ENCODE results near the gene TDRD10.

The TDRD10 gene

GRCh38 chr1:154539486-154540483 is 37.8 kb downstream of the TDRD10 start:
- TF ChIP-seq, protein P1, sequence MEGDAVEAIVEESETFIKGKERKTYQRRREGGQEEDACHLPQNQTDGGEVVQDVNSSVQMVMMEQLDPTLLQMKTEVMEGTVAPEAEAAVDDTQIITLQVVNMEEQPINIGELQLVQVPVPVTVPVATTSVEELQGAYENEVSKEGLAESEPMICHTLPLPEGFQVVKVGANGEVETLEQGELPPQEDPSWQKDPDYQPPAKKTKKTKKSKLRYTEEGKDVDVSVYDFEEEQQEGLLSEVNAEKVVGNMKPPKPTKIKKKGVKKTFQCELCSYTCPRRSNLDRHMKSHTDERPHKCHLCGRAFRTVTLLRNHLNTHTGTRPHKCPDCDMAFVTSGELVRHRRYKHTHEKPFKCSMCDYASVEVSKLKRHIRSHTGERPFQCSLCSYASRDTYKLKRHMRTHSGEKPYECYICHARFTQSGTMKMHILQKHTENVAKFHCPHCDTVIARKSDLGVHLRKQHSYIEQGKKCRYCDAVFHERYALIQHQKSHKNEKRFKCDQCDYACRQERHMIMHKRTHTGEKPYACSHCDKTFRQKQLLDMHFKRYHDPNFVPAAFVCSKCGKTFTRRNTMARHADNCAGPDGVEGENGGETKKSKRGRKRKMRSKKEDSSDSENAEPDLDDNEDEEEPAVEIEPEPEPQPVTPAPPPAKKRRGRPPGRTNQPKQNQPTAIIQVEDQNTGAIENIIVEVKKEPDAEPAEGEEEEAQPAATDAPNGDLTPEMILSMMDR (IDR thresholded peaks at IDR 0.05; ENCODE audit: extremely low read depth, insufficient read depth, missing control alignments), result no peak
- in situ Hi-C loops (cut with MboI; ENCODE audit: low pct_unique_long_range_greater_than_20kb, low sequenced_read_pairs, unreplicated experiment), result no loop called here
- DNase-seq (ENCODE audit: low spot score), result no peak

GRCh38 chr1:154541231-154541630 is 39.2 kb downstream of the TDRD10 start:
- TF ChIP-seq, protein P1 (IDR thresholded peaks at IDR 0.05; ENCODE audit: extremely low read depth, insufficient read depth, missing control alignments), result no peak
- in situ Hi-C loops (cut with MboI; ENCODE audit: low pct_unique_long_range_greater_than_20kb, low sequenced_read_pairs, unreplicated experiment), result no loop called here
- no peak for DNase-seq (ENCODE audit: low spot score)

DNA sequence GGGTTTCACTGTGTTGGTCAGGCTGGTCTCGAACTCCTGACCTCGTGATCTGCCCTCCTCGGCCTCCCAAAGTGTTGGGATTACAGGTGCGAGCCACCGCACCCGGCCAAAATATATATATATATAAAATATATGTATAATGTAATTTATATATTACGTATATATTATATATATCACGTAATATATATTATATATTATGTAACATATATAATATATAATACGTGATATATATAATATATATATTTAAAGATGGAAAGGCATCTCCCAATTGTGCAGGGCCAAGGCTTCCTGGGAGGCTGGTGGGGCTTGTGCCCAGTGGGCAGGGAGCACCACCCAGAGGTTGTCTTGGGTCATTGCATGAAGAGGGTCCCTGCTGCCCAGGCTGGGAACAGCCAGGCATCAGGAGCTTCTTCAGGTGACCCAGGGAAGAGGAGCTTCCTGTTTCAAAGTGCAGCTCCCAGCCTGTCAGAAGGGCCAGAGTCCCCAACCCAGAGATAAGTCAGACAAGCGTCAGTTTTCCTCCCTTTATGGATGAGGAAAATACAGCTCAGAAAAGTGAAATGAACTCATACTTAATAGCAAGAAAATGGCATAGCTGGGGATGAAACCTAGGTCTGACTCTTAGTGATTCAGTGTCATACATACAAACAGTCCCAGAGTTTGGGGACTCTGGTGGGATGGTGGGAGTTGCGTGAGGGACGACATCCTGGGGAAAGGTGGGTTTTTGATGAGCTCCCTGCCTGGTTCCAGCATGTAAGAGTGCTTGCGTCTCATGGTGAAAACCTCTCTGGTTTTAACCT is 44.4 kb downstream of the TDRD10 start:
- in situ Hi-C loops (cut with MboI; ENCODE audit: low pct_unique_long_range_greater_than_20kb, low sequenced_read_pairs, unreplicated experiment), result no loop called here
- TF ChIP-seq, protein P1 (IDR thresholded peaks at IDR 0.05; ENCODE audit: extremely low read depth, insufficient read depth, missing control alignments), result peak; percentile 89
- DNase-seq (ENCODE audit: low spot score), result peak; percentile 83

DNA sequence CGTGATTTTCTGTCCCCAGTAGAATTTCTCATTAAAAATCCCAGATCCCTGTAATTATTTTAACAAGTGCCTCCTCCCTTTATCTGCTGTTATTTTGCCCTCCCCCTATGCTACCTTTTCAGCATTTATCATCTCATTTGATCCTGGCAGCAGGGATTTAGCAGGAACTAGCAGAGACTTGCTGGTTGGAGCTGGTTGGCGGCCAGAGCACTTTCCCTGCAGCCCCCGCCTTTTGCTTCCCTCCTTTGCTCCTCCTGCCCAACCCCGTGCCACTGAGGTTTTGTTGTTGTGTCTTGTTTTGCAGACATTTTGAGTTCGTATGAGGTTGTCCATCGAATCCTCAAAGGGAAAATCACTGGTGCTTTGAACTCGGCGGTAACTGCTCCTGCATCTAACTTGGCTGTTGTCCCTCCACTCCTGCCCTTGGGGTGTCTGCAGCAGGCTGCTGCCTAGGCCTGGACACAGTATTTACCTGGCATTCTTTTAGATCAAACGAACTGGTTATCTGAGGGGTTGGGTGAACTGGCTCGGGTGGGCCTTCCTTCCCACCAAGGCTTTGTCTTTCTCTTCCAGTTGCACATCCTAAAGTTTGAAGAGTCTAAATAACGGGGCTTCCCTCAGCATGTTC is 45.2 kb downstream of the TDRD10 start:
- in situ Hi-C loops (cut with MboI; ENCODE audit: low pct_unique_long_range_greater_than_20kb, low sequenced_read_pairs, unreplicated experiment), result no loop called here
- DNase-seq (ENCODE audit: low spot score), result no peak
- TF ChIP-seq, protein P1 (IDR thresholded peaks at IDR 0.05; ENCODE audit: extremely low read depth, insufficient read depth, missing control alignments), result no peak

DNA sequence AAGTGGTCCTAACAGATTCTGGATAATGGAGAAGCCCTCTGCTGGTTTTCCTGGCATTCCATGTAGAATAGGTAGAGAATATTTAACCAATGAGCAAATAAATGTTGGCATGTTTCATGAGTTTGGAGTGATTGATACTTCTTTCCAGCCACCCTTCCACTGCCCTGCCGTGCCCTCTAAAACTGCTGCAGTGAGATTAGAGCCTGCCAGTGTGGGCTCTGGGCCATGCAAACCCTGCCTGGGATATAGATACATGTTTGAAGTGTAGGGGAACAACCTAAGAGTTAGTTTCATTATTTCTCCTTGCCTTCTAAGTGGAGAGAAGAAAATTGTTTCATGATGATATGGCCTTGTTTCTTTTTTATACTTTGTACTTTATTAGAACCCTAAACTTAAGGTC is 46.0 kb downstream of the TDRD10 start:
- no peak for DNase-seq (ENCODE audit: low spot score)
- in situ Hi-C loops (cut with MboI; ENCODE audit: low pct_unique_long_range_greater_than_20kb, low sequenced_read_pairs, unreplicated experiment), result no loop called here
- TF ChIP-seq, protein P1 (IDR thresholded peaks at IDR 0.05; ENCODE audit: extremely low read depth, insufficient read depth, missing control alignments), result no peak

DNA sequence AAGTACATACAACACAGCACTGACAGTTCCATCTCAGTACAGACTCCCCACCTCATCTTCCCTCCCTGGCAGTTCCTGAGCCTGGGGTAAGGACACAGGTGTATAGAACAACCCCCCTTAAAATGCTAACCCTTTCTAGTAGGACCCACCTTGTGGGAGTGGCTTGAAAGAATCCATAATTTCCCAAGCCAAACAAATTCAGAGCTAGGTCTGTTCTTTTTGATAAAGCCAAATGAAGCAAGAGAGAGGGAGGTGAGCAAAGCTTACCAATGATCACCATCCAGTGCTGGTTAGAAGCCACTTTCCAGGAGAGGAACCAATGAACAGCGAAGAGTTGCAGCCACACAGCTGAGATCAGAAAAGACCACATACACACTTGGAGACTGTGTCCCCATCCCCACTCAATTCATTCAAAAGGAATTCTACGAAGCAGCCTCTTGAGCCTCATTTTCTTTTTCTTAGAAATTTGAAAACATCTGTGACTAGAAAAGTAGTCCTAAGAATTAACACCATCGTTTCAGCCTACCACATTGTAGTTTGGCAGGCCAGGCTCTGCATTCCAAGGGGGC is 47.3 kb downstream of the TDRD10 start:
- TF ChIP-seq, protein P1 (IDR thresholded peaks at IDR 0.05; ENCODE audit: extremely low read depth, insufficient read depth, missing control alignments), result no peak
- DNase-seq (ENCODE audit: low spot score), result no peak
- in situ Hi-C loops (cut with MboI; ENCODE audit: low pct_unique_long_range_greater_than_20kb, low sequenced_read_pairs, unreplicated experiment), result no loop called here

All from GM13977 (cell line).